SIG-M5 treated with dmso at 0.1 percent for 504 hours (cell line): ENCODE results near the gene DCDC2.
"Not testable (repeated sequence)": the region's sequence is repeated elsewhere in the genome, so short reads cannot be mapped to it uniquely, and the experiment has no call there.

Source experiments
- DNase-seq: peaks from one replicate; lab custom pipeline; 2025; ENCODE audit not compliant: unreplicated experiment; lab: John Stamatoyannopoulos, UW

Gene DCDC2

DNA sequence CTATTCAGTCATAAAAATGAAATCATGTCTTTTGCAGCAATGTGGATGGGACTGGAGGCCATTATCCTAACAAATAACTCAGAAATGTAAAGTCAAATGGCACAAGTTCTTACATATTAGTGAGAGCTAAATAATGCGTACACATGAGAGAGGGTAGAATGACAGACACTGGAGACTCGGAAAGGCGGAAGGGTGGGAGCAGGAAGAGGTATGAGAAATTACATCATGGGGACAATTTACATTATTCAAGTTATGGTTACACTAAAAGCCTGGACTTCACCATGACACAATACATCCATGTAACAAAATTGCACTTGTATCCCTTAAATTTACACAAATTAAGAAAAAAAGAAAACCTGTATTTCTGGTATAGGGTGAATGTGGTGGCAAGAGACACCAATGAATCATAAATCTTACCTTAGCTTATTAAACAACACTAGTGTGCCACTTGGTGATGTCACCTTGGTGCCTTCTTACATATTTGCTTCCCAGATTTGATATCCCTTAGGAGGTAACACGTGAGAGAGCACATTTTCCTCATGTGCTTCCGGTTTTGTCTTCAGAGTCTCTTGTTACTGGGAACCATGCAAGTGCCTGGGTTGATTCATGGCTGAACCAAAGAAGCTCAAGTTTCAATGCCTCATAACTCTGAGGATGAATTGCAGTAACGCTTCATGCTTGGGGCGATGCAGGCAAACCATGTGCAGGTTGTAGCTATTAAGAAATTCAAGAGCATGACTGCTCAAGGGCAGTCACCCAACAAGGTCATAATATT, 84.6 kb downstream of the DCDC2 start:
- DNase-seq = no peak

- DNase-seq = no peak
Measured at GRCh38 chr6:24272553-24272952, 85.3 kb downstream of the DCDC2 start.

DNA sequence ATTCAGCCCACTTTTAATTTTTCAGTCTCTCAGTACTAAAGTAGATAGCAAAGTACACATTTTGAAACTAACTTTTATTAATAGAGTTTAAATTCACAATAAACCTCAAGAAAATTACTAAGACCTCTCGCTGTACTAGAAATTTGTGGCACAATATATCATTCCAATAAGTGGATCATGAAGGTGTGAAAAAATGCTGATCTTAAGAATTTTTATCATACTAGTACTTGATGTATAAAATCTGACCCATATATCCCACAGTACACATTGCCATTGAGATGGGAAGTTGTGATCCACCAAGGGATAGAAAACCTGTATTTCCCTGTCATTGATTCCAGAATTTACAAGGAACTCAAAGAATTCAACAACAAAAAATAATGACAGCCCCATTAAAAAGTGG, 85.7 kb downstream of the DCDC2 start:
- DNase-seq = no peak

GRCh38 chr6:24270011-24270410, 87.8 kb downstream of the DCDC2 start:
- no peak for DNase-seq

GRCh38 chr6:24258214-24258613, 99.6 kb downstream of the DCDC2 start:
- not testable (repeated sequence) for DNase-seq

- no peak for DNase-seq
Measured at GRCh38 chr6:24257282-24257681, 100.6 kb downstream of the DCDC2 start.

DNA sequence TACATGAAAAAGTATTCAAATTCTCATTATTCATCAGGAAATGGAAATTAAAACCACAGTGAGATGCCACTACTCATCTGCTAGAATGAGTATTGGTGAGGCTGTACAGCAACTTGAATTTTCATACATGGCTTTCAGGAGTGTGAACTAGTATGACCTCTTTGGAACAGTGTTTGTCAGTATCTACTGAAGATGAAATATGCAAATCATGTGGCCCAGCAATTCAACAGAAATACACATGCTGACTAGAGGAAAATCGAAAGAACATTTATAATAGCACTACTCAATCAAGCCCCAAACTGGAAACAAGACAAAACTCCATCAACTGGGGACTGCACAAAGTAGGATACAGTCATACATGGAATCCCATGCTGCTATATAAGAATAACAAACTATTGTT, 102.2 kb downstream of the DCDC2 start:
- DNase-seq = no peak

GRCh38 chr6:24253360-24253759, 104.5 kb downstream of the DCDC2 start:
- no peak for DNase-seq

- no peak for DNase-seq
Measured at GRCh38 chr6:24252280-24252679, 105.6 kb downstream of the DCDC2 start.

GRCh38 chr6:24251339-24251738, 106.5 kb downstream of the DCDC2 start:
- no peak for DNase-seq

- no peak for DNase-seq
Measured at GRCh38 chr6:24249926-24250325, 107.9 kb downstream of the DCDC2 start.

- no peak for DNase-seq
Measured at GRCh38 chr6:24245275-24245674, 112.6 kb downstream of the DCDC2 start.

DNA sequence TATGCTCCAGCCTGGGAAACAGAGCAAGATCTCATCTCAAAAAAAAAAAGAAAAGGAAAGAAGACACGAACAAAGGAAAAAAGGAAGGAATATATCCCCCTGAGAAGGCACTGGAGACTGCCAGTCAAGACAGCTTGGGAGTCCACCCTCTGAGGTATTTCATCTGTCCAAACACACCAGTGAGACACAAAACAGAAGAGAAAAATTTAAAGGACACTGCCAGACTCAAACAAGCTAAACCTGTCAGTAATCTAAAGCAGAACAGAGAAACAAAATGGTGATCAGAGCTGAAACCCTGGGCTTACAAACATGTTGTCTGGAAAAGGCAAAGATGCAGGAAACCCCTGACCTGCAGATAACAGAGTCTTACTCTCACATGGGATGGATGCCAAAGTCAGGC, 114.9 kb downstream of the DCDC2 start:
- no peak for DNase-seq

GRCh38 chr6:24241779-24242178, 116.1 kb downstream of the DCDC2 start:
- not testable (repeated sequence) for DNase-seq

DNA sequence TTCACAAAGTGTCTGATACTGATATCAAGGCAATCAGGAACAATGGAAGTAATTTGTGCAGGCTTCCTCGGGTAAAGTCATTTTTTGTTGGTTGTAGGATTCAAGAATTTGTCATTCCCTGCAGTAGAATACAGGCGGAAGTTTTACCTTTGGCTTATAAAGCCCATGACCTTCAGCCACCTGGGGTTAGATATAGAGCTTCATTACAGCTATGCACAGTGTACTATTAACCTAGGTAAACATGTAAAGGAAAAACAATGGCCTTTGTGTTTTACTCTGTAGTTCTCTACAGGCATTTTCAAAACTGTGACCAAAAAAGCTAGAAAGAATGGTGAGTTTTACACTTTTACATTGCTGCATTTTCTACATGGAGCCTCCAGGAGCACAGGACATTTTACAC, 116.9 kb downstream of the DCDC2 start:
- no peak for DNase-seq

DNA sequence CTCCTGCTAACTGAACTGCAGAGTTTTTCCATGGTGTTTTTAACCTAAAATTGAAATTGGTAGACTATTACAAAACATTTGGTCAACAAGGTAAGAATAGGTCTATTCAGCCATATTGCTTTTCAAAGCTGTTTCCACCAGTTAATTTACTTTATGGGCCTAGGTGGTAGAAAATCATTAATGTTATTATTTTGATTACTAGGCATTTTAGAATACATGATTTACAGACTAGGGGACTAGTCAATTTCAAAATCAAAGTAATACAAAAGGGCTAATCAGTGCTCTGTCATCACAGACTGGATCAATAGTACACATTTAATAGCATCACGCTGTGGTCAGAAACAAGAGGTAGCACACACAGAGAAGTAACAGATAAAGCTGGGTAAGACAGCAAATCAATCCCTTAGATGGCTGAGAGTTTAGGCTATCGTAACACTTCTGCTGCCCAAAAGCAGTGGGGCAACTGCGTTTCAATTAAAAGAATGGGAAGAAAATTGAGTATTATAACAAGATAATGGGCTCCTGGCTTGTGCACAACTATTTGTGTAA, 117.4 kb downstream of the DCDC2 start:
- DNase-seq = no peak

GRCh38 chr6:24238700-24239099, 119.2 kb downstream of the DCDC2 start:
- no peak for DNase-seq

- not testable (repeated sequence) for DNase-seq
Measured at GRCh38 chr6:24236779-24237178, 121.1 kb downstream of the DCDC2 start.

DNA sequence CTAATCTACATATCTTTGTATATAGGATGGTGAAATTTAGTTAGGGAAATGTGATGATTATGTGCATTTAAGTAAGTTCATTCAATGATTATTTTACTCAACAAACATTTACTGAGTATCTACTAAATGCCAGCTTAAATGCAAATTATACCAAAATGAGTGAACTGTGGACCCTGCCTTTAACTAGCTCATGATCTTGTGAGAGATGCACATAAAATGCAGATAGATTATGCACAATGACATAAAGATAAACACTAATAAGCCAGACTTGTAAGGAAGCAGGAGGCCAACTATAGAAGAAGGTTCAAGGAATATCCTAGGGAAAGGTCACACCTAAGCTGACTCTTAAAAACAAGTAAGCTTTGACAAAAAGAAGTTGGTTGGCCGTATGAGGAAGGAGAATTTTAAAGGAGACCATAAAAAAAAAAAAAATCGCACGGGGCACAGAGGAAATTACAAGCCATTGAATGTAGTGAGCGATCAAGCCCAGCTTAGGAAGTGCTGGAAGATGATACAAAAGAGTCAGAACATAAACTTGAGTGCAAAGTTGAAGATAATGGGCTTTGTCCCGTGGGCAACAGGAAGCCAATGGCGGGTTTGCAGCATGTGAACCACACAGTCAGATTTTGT, 123.9 kb downstream of the DCDC2 start:
- no peak for DNase-seq

DNA sequence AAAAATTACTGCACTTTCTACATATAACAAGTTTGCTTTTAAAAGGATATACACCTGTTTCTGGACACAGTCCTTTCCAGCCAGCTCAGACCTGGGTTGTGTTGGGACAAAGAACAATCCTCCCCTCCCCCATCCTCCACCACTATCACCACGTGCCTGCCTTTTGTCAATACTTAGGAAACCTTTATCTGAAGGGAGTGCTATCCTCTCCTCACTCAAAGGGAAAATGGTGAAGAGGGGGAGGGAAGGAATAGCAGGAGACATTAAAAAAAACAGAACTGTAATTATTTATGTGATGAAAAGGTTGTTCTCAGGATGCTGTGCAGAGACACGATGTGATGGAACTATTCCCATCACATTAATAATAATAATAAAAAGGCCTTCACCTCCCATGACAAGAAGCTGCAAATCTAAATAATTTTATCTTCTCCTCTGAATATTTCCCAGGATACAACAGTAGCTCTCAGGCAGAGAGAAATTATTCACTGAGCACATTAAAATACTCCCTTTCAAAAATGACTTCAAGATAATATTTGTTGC, 126.4 kb downstream of the DCDC2 start:
- no peak for DNase-seq

DNA sequence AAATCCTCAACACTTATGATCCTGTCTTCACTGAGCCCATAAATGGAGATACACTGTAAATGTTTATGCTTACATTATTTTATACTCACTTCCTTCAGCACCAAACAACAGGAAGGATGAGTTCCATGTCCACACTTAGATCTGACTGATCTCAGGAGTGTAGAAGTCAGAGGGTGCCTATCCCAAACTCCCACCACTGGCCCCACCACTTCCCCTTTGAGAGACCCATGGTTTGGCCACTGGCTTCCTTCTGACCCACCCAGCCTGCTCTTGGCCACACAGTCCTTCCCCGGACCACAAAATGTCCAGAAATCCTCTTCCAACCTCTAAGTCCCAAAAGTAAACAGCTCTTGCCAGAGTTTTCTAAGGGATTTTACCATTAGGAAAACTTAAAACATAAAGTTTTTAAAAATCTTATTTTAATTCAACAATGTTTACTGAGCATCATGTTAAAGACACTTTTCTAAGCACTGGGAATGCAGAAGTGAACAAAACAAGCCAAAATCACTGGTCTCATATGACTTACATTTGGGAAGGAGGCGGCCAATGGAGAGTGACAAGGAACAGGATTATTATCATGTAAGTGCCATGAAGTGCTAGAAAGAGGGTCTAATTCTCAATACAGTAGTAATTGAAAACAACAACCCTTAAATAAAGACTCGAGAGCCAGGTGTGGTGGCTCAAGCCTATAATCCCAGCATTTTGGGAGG, 128.0 kb downstream of the DCDC2 start:
- DNase-seq = no peak
